Measurements from ENCODE around the gene NMU. TPM values are rescaled to one million over a fixed set of nuclear protein-coding genes. Genes with fewer than 3 reads are reported as not detected.
"Not testable (repeated sequence)": the region's sequence is repeated elsewhere in the genome, so short reads cannot be mapped to it uniquely, and the experiment has no call there.

NMU gene
- total RNA-seq, 1 experiment from 2014 or later = 0.54 TPM

DNA sequence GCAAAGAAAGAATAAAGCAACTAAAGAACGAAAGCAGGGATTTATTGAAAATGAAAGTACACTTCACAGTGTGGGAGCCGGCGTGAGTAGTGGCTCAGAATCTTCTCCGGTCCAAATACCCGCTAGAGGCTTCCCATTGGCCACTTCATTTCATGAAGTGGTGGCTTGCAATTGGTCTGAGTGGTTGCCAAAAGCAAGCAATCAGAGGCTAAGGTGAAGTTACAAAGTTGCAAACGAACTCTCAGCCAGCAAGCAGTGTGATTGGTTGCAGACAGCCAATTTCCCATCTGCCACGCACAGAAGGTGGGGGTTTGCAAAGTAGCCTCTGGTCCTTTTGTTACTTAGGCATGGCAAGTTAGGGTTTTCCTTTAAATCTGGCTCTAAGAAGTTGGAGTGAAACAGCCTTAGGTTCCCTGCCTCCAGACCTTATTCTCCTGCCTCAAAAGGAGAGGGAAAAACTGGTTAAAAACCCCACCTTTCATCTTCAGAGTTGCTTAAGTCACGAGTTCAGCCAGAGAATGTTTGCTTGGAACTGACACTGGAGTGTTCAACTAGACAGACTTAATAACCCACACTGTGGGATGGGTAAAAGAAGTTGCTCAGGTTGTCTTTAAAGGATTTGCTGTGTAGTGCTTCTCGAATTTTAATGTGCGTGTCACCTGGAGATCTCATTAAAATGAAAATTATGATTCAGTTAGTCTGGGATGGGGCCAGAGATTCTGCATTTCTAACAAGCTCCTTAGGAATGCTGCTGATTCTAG, 82.5 kb downstream of the NMU start:
- Histone ChIP-seq H3K9me3 (ENCODE audit: control insufficient read depth, insufficient read depth, low read depth, low read length) (no peaks in the 10 kb centered on the region), H3K36me3 (ENCODE audit: control insufficient read depth, insufficient read depth, low read length) (no peaks in the 10 kb centered on the region), H3K4me1 (ENCODE audit: control insufficient read depth, insufficient read depth, low read length) (peaks cover 7% of the 10 kb centered on the region), H3K27me3 (ENCODE audit: control insufficient read depth, insufficient read depth, low read length) (no peaks in the 10 kb centered on the region), H3K27ac (ENCODE audit: low read length) (peak overlapping the region; percentile 48; the same call in 1 of the 2 replicates), H3K4me3 (ENCODE audit: low read depth in 2 of 2, low read length in 2 of 2) (peak overlapping the region; percentile 14 to 34)
- no peak for TF ChIP-seq POLR2AphosphoS5 (IDR thresholded peaks at IDR 0.05; ENCODE audit: low read depth, low read length)
- TF ChIP-seq, protein P1, sequence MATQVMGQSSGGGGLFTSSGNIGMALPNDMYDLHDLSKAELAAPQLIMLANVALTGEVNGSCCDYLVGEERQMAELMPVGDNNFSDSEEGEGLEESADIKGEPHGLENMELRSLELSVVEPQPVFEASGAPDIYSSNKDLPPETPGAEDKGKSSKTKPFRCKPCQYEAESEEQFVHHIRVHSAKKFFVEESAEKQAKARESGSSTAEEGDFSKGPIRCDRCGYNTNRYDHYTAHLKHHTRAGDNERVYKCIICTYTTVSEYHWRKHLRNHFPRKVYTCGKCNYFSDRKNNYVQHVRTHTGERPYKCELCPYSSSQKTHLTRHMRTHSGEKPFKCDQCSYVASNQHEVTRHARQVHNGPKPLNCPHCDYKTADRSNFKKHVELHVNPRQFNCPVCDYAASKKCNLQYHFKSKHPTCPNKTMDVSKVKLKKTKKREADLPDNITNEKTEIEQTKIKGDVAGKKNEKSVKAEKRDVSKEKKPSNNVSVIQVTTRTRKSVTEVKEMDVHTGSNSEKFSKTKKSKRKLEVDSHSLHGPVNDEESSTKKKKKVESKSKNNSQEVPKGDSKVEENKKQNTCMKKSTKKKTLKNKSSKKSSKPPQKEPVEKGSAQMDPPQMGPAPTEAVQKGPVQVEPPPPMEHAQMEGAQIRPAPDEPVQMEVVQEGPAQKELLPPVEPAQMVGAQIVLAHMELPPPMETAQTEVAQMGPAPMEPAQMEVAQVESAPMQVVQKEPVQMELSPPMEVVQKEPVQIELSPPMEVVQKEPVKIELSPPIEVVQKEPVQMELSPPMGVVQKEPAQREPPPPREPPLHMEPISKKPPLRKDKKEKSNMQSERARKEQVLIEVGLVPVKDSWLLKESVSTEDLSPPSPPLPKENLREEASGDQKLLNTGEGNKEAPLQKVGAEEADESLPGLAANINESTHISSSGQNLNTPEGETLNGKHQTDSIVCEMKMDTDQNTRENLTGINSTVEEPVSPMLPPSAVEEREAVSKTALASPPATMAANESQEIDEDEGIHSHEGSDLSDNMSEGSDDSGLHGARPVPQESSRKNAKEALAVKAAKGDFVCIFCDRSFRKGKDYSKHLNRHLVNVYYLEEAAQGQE (IDR thresholded peaks at IDR 0.05; ENCODE audit: insufficient read depth in 1 of 2, low read depth in 2 of 2, low read length in 1 of 2) = no peak
- TF ChIP-seq TCF7L2 (IDR thresholded peaks at IDR 0.05; ENCODE audit: low read depth, low read length) = no peak
- TF ChIP-seq, protein P2, sequence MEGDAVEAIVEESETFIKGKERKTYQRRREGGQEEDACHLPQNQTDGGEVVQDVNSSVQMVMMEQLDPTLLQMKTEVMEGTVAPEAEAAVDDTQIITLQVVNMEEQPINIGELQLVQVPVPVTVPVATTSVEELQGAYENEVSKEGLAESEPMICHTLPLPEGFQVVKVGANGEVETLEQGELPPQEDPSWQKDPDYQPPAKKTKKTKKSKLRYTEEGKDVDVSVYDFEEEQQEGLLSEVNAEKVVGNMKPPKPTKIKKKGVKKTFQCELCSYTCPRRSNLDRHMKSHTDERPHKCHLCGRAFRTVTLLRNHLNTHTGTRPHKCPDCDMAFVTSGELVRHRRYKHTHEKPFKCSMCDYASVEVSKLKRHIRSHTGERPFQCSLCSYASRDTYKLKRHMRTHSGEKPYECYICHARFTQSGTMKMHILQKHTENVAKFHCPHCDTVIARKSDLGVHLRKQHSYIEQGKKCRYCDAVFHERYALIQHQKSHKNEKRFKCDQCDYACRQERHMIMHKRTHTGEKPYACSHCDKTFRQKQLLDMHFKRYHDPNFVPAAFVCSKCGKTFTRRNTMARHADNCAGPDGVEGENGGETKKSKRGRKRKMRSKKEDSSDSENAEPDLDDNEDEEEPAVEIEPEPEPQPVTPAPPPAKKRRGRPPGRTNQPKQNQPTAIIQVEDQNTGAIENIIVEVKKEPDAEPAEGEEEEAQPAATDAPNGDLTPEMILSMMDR (IDR thresholded peaks at IDR 0.05) = no peak
- TF ChIP-seq SIN3A (IDR thresholded peaks at IDR 0.05; ENCODE audit: borderline replicate concordance, insufficient read depth, low read depth, low read length) = no peak
- ChIA-PET POLR2A (no interaction called here), CTCF (no interaction called here)
- DNase-seq (ENCODE audit: low read depth, low spot score) = no peak
- intact Hi-C loops (cut with micrococcal nuclease; ENCODE audit: unreplicated experiment) = loop anchor here (10.0 kb wide), 1 partner anchor 109 kb away; no protein-coding TSS in a partner anchor
- in situ Hi-C loops (cut with HindIII; ENCODE audit: low pct_unique_long_range_greater_than_20kb, low sequenced_read_pairs) = no loop called here
- peak; percentile 73 for ATAC-seq
- BruUV-seq (replicated peaks) = no TSS peak

DNA sequence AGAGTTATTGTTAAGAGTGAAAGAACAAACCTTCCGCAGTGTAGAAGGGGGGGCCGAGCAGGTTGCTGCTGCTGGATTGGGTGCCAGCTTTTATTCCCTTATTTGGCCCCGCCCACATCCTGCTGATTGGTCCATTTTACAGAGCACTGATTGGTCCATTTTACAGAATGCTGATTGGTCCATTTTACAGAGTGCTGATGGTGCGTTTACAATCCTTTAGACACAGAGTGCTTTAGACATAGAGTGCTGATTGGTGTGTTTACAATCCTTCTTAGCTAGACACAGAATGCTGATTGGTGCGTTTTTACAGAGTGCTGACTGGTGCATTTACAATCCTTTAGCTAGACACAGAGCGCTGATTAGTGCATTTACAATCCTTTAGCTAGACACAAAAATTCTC, 84.1 kb downstream of the NMU start:
- H3K27me3 ChIP-seq (ENCODE audit: control insufficient read depth, insufficient read depth, low read length); H3K4me3 ChIP-seq (ENCODE audit: low read depth in 2 of 2, low read length in 2 of 2); BruUV-seq (replicated peaks); CTCF ChIA-PET; in situ Hi-C loops (cut with HindIII; ENCODE audit: low pct_unique_long_range_greater_than_20kb, low sequenced_read_pairs); H3K36me3 ChIP-seq (ENCODE audit: control insufficient read depth, insufficient read depth, low read length); H3K4me1 ChIP-seq (ENCODE audit: control insufficient read depth, insufficient read depth, low read length); DNase-seq (ENCODE audit: low read depth, low spot score); H3K27ac ChIP-seq (ENCODE audit: low read length); POLR2A ChIA-PET; ATAC-seq; H3K9me3 ChIP-seq (ENCODE audit: control insufficient read depth, insufficient read depth, low read depth, low read length): not testable (repeated sequence)
- intact Hi-C loops (cut with micrococcal nuclease; ENCODE audit: unreplicated experiment) = loop anchor here (10.0 kb wide), 1 partner anchor 107 kb away; no protein-coding TSS in a partner anchor

DNA sequence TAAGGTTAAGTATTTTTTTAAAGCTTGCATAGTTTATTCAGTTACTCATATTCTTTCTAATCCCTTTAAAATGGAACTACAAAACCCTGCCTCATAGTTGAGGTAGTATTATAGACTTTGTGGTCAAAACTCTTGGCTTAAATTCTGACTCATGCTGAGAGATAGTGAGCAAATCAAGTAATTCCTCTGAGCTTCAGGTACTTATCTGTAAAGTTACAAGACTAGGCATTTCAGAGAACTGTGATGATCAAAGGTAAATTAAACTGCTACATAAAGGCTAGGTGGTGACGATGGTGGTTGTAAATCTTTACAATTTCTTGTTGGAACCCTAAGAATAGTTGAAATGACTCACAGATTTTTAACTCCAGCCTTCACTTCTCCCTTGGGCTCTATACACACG, 86.2 kb downstream of the NMU start:
- DNase-seq (ENCODE audit: low read depth, low spot score) (no peak), ATAC-seq (no peak)
- no peak for TF ChIP-seq TCF7L2 (IDR thresholded peaks at IDR 0.05; ENCODE audit: low read depth, low read length)
- ChIA-PET CTCF (no interaction called here), POLR2A (no interaction called here)
- no TSS peak for BruUV-seq (replicated peaks)
- Histone ChIP-seq H3K4me1 (ENCODE audit: control insufficient read depth, insufficient read depth, low read length) (peaks cover 7% of the 10 kb centered on the region), H3K27ac (ENCODE audit: low read length) (no peak overlapping the region), H3K9me3 (ENCODE audit: control insufficient read depth, insufficient read depth, low read depth, low read length) (no peaks in the 10 kb centered on the region), H3K4me3 (ENCODE audit: low read depth in 2 of 2, low read length in 2 of 2) (no peak overlapping the region), H3K36me3 (ENCODE audit: control insufficient read depth, insufficient read depth, low read length) (peaks cover 4% of the 10 kb centered on the region; the same call in 1 of the 2 replicates), H3K27me3 (ENCODE audit: control insufficient read depth, insufficient read depth, low read length) (no peaks in the 10 kb centered on the region)
- in situ Hi-C loops (cut with HindIII; ENCODE audit: low pct_unique_long_range_greater_than_20kb, low sequenced_read_pairs) (no loop called here), intact Hi-C loops (cut with micrococcal nuclease; ENCODE audit: unreplicated experiment) (loop anchor here (10.0 kb wide), 1 partner anchor 105 kb away; no protein-coding TSS in a partner anchor)
